Right lobe of liver (tissue), 6 donors: Measurements from ENCODE around the gene LCN9. TPM values are rescaled to one million over a fixed set of nuclear protein-coding genes. Genes with fewer than 3 reads are reported as not detected.

Experiments used
- ATAC-seq, 4 donors: fragments of 200-7000 bp; cut with Tn5 transposase; one replicate each; pipeline ENCODE4 v1.9.1; 2020; ENCODE audit warnings: mild to moderate bottlenecking in 4 of 4, moderate library complexity in 4 of 4
- DNase-seq, 3 donors: peaks; one replicate each; pipeline ENCODE4 v3.0.0-alpha.2; 2020
- H3K27ac ChIP-seq, 3 donors: fragments of 200-600 bp; one replicate each; pipeline ENCODE4 v1.8.0; 2022
- H3K27me3 ChIP-seq, 2 donors: fragments of 200-600 bp; one replicate each; pipeline ENCODE4 v1.8.0; 2022
- H3K36me3 ChIP-seq, 4 donors: fragments of 200-600 bp; sonication (generic) in 1 of 4; one replicate each; pipeline versions ENCODE4 v1.5.1 to v1.8.0; 2017 to 2022; ENCODE audit warnings: control low read depth in 1 of 4
- H3K4me1 ChIP-seq, 4 donors: fragments of 200-600 bp; sonication (generic) in 1 of 4; one replicate each; pipeline versions ENCODE4 v1.5.1 to v1.8.0; 2017 to 2022; ENCODE audit warnings: control low read depth in 1 of 4
- H3K4me3 ChIP-seq, 3 donors: fragments of 200-600 bp; one replicate each; pipeline ENCODE4 v1.8.0; 2022
- H3K9me3 ChIP-seq, 4 donors: fragments of 200-600 bp; sonication (generic) in 1 of 4; one replicate each; pipeline versions ENCODE4 v1.5.1 to v1.8.0; 2017 to 2022; ENCODE audit warnings: control low read depth in 1 of 4
- POLR2A ChIP-seq: fragments of 450-650 bp; IDR thresholded peaks from one replicate; pipeline ENCODE4 v1.6.1; 2017; ENCODE audit warnings: antibody characterized with exemption, mild to moderate bottlenecking
- WGBS: methylation state at CpG from one replicate; pipeline ENCODE4 v1.1.6; 2018; ENCODE audit warnings: low coverage, low lambda C conversion rate; ENCODE audit not compliant: insufficient coverage; ENCODE audit errors: missing lambda C conversion rate; 5-methylcytosine and 5-hydroxymethylcytosine counted together
- intact Hi-C, 2 donors: fragments of 100-400 bp; cut with DNase I; formaldehyde crosslinking; loops; one replicate each; pipeline versions ENCODE4 v1.11.2 to v1.14.1; 2022
- total RNA-seq, 6 experiments: library from RNA; depleted of rRNA in 2 of 6; stranded (reverse); fragments of >200 nt in 2 of 6; fragmentation: NEBNext Ultra II Directional in 3 of 6; extraction: Animal tissue kit (Norgen Biotek cat#: 25700) in 3 of 6; gene quantifications; one replicate each; pipeline versions ENCODE4 v1.1.0 to v1.2.4, GENCODE V29; 2016 to 2023
- TF ChIP-seq, protein P1 (sequence below), 4 donors: fragments of 200-600 bp in 3 of 4; fragments of 450-650 bp in 1 of 4; IDR thresholded peaks; one replicate each; pipeline versions ENCODE4 v1.5.1 to v1.8.0; 2016 to 2022; ENCODE audit warnings: antibody characterized with exemption in 4 of 4, mild to moderate bottlenecking in 2 of 4
- donor health status: DM: no; HTN: yes; CAD: no.
- donor health status: DM: no; HTN: no; CAD: no.
- donor health status: DM: no; HTN: no; CAD: no.
- donor health status: DM: no; HTN: yes; CAD: no.
- donor health status: DM: no; HTN: yes; CAD: no.

The LCN9 gene
- total RNA-seq, 6 experiments from 2014 or later: not detected

- Histone ChIP-seq H3K27me3 (no peaks in the 10 kb centered on the region), H3K9me3 (no peaks in the 10 kb centered on the region), H3K27ac (no peak overlapping the region), H3K4me1 (no peaks in the 10 kb centered on the region), H3K36me3 (no peaks in the 10 kb centered on the region), H3K4me3 (no peak overlapping the region)
- intact Hi-C loops: no loop called here
- 34% methylated on average over 13 of the region's 31 CpGs for WGBS
- DNase-seq (no peak), ATAC-seq (peak in 1 of 4 donors; percentile 19)
- no peak for TF ChIP-seq POLR2A
- TF ChIP-seq, protein P1, sequence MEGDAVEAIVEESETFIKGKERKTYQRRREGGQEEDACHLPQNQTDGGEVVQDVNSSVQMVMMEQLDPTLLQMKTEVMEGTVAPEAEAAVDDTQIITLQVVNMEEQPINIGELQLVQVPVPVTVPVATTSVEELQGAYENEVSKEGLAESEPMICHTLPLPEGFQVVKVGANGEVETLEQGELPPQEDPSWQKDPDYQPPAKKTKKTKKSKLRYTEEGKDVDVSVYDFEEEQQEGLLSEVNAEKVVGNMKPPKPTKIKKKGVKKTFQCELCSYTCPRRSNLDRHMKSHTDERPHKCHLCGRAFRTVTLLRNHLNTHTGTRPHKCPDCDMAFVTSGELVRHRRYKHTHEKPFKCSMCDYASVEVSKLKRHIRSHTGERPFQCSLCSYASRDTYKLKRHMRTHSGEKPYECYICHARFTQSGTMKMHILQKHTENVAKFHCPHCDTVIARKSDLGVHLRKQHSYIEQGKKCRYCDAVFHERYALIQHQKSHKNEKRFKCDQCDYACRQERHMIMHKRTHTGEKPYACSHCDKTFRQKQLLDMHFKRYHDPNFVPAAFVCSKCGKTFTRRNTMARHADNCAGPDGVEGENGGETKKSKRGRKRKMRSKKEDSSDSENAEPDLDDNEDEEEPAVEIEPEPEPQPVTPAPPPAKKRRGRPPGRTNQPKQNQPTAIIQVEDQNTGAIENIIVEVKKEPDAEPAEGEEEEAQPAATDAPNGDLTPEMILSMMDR (IDR thresholded peaks at IDR 0.05): no peak
Measured at GRCh38 chr9:135615666-135616618, 47.2 kb upstream of the LCN9 start.

GRCh38 chr9:135616619-135617537 is 46.2 kb upstream of the LCN9 start:
- ATAC-seq: no peak
- no peaks in the 10 kb centered on the region for H3K27me3 ChIP-seq
- no peaks in the 10 kb centered on the region for H3K4me1 ChIP-seq
- no peaks in the 10 kb centered on the region for H3K9me3 ChIP-seq
- no peak overlapping the region for H3K27ac ChIP-seq
- 17% methylated on average over 1 of the region's 34 CpGs for WGBS
- TF ChIP-seq POLR2A: no peak
- TF ChIP-seq, protein P1 (IDR thresholded peaks at IDR 0.05): no peak
- DNase-seq: no peak
- H3K36me3 ChIP-seq: no peaks in the 10 kb centered on the region
- H3K4me3 ChIP-seq: no peak overlapping the region
- intact Hi-C loops: no loop called here

DNA sequence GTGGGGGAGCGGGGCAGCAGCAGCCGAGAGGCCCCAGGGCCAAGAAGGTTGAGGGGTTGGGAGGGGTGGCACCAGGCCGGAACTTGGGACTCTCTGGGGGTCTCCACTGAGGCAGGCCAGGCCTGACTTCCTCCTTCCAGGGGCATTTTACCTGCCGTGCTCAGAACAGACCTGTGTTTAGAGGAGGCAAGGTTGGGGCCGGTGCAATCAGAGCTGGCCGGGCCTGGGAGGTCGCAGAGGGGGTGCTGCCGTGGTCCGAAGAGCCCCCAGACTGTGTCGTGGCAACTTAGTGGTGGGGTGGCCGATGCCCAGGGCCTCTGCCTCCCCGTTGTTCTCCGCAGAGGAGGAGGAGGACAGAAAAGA is 45.6 kb upstream of the LCN9 start:
- H3K4me1 ChIP-seq: no peaks in the 10 kb centered on the region
- TF ChIP-seq, protein P1 (IDR thresholded peaks at IDR 0.05): no peak
- no peak for TF ChIP-seq POLR2A
- no peaks in the 10 kb centered on the region for H3K36me3 ChIP-seq
- H3K9me3 ChIP-seq: no peaks in the 10 kb centered on the region
- intact Hi-C loops: no loop called here
- no peak overlapping the region for H3K27ac ChIP-seq
- H3K4me3 ChIP-seq: no peak overlapping the region
- DNase-seq (no peak), ATAC-seq (no peak)
- H3K27me3 ChIP-seq: no peaks in the 10 kb centered on the region
- WGBS: 80% methylated on average over 1 of the region's 13 CpGs

DNA sequence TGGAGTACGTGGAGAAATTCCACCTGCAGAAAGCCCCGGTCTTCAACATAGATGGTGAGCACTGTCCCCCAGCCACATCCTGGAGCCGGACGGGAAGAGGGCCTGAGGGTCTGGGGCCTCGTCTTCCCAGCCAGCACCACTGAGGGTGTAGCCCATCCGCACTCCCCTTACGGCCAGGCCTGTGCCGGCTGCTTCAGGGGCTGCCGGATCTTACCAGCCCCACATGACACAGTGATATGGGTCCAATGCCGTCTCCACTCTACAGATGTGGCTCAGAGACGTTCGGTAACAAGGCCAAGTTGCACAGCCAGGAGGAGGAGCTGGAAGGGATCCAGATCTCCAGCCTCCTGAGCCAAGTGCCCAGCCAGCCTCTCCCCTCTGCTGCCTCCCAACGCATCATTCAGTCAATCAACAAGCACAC is 45.1 kb upstream of the LCN9 start:
- intact Hi-C loops: no loop called here

More for the DNA sequence above, 45.1 kb upstream of the LCN9 start:
- H3K4me1 ChIP-seq: no peaks in the 10 kb centered on the region
- no peaks in the 10 kb centered on the region for H3K36me3 ChIP-seq
- H3K4me3 ChIP-seq: no peak overlapping the region
- no peak for DNase-seq
- no peaks in the 10 kb centered on the region for H3K9me3 ChIP-seq
- no peak for ATAC-seq
- H3K27me3 ChIP-seq: no peaks in the 10 kb centered on the region
- WGBS: 40% methylated on average over 3 of the region's 13 CpGs
- H3K27ac ChIP-seq: no peak overlapping the region
- TF ChIP-seq, protein P1 (IDR thresholded peaks at IDR 0.05): no peak
- no peak for TF ChIP-seq POLR2A
